GM18868 (cell line): ENCODE data around the gene SH3TC1.

ENCODE experiments used
- ATAC-seq: cut with Tn5 transposase; IDR thresholded peaks from one replicate; pipeline ENCODE4 v1.9.1; 2021; ENCODE audit warnings: mild to moderate bottlenecking, moderate library complexity; ENCODE audit not compliant: unreplicated experiment

SH3TC1 gene

GRCh38 chr4:8213121-8213520, 14.0 kb downstream of the SH3TC1 start:
- no peak for ATAC-seq

GRCh38 chr4:8214136-8214535, 15.0 kb downstream of the SH3TC1 start:
- ATAC-seq: no peak

DNA sequence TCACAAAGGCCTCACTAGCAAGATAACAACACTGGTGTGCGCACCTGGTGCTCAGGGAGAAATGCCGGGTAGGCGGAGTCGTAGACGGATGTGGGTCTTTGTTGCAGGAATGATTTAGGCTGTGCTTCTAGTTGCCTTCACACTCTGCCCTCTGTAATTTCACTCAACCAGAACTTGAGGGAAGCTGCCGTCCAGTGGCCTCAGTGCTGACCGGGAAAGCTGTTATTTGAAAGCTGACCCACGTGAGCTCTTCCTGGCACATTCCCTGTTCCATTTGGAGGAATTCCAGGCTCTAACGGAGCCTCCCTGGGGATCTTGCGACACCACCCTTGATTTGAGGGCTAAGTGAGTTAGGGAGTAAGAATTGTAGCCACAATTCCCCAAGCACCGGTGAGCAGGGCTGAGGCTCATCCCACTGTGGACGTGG, 15.9 kb downstream of the SH3TC1 start:
- no peak for ATAC-seq

- no peak for ATAC-seq
Observed at GRCh38 chr4:8215641-8216442, 16.8 kb downstream of the SH3TC1 start.

DNA sequence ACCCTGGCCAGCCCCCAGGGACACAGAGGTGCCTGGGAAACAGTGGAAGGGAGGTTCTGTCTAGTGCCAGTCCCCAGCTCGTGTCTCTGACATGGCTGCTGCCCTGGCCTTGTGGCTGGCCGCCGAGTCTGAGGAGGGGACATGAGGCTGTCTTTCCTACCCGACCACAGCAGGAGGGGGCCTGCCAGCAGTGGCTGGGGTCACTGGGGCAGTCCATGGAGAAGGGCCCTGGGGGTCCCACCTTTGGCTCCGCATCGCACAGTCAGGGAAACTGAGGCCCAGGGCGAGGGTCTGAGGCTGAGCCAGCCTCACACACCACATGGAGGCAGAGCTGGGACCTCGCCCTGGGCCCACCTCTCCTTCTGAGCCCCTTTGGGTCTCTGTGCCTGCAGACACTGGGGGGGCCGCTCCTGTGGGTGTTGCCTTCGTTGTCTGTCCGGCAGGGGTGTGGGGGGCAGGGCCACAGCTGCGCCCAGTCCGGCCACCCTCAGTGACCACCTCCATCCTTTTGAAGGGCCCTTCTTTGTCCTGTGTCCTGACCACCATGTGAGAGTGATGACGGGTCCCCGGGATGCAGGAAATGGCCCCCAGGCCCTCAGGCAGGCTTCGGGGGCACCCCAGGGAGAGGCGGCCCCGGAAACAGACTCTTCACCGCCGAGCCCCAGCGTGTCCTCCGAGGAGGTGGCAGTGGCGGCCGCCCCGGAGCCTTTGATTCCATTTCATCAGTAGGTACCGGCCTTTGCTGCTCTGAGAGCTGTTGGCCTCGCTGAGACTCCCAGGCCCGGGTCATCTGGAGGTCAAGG, 17.6 kb downstream of the SH3TC1 start:
- no peak for ATAC-seq

DNA sequence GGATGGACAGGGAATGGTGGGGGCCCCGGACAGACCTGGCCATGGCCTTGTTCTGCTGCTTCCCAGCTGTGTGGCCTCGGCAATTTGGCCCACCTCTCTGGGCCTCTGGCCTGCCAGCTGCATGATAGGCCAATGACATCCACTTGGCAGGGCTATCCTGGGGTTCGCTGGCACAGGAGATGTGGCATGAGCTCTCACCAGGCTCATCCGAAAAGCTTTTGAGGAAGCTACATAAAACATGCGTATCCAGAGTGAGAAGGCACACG, 18.1 kb downstream of the SH3TC1 start:
- no peak for ATAC-seq

DNA sequence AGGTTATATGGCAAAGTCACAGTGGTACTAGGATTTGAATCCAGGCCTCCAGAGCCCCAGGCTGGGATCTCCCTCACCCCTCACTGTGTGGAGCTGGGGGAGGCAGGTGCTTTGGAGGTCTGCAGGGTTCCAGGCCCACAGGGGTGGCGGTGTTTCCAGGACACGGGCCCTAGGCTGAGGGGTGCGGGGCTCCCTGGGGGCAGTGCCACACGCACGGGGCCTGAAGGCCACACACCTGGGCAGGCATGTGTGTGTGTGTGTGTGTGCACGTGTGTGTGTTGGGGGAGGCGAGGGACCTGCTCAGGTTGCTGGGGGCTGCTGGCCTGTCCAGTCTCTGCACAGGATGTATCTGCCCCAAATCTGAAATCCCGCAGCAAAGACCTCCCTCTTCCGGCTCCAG, 18.8 kb downstream of the SH3TC1 start:
- ATAC-seq: no peak

DNA sequence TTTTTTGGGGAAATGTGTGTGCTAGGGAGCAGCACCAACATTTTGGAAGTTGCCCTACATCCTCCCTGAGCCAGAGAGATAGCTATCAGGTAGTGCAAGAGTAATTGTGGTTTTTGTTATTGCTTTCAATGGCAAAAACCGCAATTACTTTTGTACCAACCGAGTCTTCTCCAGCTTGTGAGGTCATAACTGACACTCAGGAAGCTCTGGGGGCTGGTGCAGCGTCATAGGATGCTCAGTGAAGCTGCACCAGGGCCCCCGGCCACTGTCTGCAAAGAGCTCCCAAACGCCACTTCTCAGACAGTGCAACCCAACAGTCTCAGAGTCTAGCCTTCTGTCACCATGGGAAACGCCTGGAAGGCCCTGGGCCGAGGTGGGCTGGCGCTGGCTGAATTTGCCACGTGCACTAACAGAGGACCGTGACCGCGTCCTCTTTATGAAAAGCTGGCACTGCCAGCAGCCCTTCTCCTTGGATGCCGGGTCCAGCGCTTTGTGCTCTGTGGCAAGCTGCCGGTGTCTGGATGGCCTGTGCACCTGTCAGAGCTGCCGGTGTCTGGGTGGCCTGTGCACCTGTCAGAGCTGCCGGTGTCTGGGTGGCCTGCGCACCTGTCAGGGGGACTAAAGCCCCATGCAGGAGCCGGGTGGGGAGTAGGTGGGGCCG, 19.4 kb downstream of the SH3TC1 start:
- no peak for ATAC-seq

- ATAC-seq: no peak
Observed at GRCh38 chr4:8219236-8219635, 20.1 kb downstream of the SH3TC1 start.

DNA sequence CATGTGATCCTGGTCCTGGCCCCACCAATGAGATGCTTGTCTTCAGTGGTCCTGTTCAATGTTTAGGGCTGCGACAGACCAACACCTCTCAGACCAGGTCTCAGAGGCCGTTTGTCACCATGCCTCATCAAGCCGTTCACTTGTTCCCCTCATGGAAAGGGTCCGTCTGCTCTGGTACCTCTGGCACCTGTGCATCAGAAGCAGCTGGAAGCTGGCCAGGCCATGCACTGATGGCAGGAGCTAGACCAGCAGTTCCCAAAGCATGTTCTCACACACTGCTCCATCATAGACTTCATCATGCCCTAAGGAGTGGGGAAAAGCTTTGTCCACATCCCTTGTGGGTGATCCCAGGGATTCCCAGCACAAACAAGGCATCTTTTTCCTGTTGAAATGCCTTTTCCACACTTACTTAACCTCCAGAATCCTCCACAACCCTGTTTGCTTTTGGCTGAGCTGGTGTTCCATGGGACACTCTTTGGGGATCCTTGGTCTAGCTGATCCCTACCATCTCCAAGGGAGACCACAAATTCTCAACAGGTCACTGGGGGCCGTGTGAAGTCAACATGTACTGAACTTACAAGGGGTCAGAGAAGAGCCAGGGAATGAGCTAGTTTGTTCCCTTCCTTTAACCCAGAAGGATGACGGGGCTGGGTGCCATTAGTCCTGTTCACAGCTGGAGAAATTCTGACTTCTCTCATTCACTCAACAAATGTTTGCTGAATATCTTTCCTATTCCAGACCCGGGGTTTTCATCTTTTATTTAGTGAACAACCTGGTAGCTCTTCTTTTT, 21.8 kb downstream of the SH3TC1 start:
- ATAC-seq: no peak

DNA sequence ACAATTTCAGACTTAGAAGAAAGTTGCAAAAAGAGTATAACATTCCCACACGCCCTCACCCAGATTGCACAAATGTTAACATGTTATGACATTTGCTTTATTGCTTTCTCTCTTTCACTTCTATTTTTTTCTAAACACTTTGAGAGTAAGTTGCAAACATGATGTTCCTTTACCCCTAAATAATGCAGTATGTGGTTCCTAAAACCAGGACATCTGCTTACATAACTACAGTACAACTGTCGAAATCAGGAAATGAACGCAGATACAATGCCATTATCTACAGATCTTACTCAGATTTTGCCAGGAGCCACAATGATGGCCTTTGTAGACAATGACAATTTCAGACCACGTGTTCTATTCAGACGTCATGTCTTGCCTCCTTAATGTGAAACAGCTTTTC, 22.4 kb downstream of the SH3TC1 start:
- ATAC-seq: peak; percentile 88

- peak; percentile 7 for ATAC-seq
Observed at GRCh38 chr4:8221985-8222384, 22.9 kb downstream of the SH3TC1 start.

GRCh38 chr4:8222609-8223388, 23.7 kb downstream of the SH3TC1 start:
- ATAC-seq: no peak

GRCh38 chr4:8224267-8224974, 25.3 kb downstream of the SH3TC1 start:
- no peak for ATAC-seq

DNA sequence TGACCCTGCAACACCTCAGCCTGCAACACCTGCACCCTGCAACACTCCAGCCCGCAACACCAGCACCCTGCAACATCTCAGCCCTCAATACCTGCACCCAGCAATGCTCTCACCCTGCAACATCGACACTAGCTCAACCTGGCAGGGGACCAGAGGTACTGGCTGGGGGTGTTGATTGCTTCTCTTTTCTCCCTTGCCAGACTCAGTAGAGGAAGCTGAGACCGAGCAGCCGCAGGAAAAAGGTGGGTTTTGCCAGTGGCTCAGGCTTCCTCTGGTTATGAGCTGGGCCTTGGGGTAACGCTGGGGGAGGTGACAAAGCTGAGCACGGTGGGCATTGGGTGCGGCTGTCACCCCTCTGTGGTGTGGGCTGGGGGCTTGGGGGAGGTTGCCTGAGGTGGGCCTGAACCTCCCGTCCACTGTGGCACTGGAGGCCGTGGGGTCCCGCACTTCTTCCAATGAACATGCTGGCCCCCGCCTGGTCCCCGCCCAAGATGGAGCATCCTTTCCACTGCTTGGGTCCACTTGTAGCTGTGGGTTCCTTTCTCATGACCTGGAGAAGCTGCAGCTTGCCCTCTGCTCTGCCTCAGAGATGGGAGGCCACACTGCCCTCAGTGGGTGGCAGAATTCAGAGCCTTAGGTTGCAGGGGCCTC, 26.0 kb downstream of the SH3TC1 start:
- no peak for ATAC-seq

DNA sequence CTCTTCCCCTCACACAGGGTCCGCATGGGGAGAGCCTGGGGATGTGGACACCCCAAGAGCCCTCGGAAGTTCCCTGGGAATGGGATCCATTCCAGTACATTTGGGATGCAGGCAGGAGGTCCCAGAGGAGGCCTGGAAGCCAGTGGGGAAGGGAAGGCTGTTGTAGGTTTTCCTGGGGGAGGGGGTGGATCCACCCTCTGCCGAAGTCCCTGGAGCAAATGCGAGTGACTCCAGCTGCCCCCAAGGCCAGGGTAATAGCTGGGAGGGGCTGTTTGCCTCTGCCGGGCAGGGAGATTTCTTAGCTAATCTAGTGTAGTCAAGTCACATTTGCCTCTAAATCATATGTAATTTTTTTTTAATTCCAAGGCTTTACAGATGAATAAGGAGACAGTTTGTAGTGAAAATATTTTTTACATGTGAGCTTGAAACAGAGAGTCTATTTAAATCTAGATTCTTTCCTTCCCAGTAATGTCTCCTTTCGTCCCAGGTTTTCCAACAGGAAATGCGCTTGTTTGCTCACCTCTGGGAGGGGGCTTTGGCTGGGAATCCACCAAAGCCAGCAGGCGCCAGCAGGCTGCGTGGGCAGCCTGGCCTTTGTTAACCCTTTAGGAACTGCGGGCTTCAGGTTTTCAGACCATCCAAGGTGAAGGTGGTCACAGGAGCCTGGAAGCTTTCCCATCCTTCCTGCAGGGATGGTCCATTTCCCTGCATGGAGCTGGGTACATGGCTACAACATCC, 26.8 kb downstream of the SH3TC1 start:
- ATAC-seq: no peak

GRCh38 chr4:8227201-8227770, 28.2 kb downstream of the SH3TC1 start:
- ATAC-seq: no peak

- no peak for ATAC-seq
Observed at GRCh38 chr4:8227771-8228318, 28.8 kb downstream of the SH3TC1 start.
